Activated T-helper 1 cell treated with Interleukin-2 at 50 U/mL for 16 hours (primary cell): ENCODE measurements around the gene ZNF319.

Experiments used
- DNase-seq: peaks from one replicate; pipeline ENCODE4 v3.0.0-alpha.2; 2020; ENCODE audit warnings: low read depth

ZNF319 gene

DNA sequence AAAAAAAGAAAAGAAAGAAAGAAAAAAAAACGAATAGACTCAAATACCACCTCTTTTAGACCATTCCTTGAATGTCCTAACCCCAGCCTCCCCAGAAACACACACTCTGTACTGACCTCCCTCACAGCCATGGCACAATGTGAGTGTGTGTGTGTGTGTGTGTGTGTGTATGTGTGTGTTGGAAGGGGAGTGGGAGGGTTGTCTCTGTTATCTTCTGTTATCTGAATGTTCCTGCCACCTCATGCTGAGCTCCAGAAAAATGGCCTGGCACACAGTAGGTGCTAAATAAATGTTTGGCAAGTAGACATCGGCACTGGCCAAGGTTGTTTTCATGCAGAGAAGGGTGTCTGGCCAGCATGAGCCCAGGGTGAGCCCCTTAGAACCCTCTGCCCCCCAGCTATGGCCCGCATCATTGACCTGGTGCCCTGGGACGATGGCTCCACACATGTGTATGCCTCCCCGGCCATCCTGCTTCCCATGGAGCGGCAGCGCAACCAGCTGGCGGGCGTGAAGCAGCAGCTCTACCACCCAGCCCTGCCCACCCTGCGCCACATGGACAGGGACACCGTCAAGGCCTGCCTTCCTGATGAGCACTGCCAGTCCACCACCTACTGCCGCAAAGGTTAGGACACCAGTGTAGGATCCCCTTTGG lies 22.9 kb downstream of the ZNF319 start:
- DNase-seq, result no peak

DNA sequence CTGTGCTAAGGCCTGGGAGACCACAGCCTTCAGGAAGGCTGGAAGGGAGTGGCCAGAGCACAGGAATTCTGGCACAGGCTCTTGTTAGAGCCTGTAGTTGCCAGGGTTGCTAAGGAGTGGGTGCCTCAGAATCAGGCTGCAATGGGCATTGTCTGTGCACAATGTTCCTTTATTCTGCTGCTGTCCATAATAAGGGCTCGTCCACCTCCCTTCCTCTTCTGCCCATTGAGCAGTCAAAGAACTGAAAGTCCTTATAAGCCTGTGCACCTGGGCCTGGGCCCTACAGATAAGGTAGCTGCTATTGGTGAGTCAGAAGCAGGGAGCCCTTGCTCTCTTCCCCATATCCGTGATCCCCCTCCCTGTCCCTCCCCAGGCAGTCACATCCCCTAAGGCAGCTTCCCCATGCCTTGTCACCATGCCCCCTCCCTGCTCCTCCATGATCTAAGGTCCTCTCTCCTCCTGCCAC lies 24.1 kb downstream of the ZNF319 start:
- DNase-seq, result no peak

DNA sequence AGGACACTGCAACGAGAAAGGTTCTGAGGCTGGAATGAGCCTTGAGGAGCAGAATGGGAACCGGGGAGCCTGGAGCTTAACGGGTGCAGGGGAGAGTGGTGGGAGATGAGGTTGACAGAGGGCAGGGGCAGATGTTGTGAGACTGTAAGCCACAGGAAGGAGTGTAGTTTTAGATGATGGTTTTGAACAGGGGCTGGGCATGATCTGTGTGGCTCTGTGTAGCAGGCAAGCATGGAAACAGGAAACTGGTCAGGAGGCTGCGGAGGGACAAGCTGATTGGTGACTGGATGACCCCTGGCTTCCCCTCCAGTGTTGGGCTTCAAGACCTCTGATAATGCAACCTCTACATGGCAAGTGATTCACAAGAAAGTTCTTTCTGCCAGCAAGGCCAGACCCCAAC lies 28.2 kb downstream of the ZNF319 start:
- DNase-seq, result no peak

DNA sequence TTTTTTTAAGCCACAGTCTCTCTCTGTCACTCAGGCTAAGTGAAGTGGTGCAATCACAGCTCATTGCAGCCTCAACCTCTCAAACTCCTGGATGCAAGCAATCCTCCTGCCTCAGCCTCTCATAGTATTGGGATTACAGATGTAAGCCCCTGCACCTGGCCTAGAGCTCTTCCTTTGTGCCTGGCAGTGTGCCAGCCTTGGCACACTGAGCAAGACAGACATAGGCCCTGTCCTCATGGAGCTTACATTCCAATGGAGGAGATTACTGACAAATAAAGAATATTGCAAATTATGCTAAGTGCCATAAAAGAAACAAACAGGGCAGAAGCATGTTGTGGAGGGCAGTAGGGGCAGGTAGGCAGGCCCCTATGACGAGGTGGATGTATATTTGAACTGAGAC lies 28.6 kb downstream of the ZNF319 start:
- no peak for DNase-seq

DNA sequence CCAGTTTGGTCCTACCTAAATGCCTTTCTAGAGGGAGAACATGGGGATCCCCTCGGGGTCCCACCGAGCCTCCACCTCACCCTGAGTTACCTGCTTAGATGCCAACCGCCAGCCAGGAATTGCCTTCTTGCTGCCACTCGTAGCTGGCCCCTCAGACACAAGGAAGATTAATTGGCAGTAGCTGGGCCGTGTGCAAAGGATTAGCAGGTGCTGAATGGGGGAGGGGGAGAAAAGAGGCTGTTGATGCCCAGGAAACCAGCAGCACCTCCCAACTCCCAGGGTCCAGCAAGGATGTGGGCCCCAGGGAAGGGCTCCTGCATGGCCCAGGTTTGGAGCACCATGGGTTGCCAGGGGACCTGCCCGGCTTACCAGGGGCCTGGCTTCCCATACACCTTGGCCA lies 29.5 kb downstream of the ZNF319 start, which contains the start of gene CNGB1:
TSS of gene CNGB1 (minus strand) at position 159 of the 400 bp plus-strand sequence. CDS start 3,842 bp downstream, outside the sequence.
- DNase-seq, result no peak

DNA sequence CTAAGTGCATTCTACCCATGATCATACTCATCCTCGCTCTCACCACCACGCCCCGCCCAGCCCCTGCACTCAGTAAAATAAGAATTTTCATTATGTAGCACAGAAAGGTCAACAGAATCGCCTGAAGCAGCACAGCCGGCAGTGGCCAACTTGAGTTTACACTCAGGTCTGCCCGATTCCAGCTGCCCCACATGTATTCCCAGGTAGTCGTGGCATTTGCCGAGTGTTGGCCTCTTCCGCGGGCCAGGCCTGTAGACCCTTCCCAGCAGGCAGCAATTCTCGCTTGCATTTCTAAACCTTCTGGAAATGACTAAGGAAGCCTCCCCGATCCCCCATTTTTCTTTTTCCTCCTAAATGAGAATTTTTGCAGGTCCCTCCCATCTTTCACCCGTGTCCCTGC lies 30.2 kb downstream of the ZNF319 start:
- no peak for DNase-seq

DNA sequence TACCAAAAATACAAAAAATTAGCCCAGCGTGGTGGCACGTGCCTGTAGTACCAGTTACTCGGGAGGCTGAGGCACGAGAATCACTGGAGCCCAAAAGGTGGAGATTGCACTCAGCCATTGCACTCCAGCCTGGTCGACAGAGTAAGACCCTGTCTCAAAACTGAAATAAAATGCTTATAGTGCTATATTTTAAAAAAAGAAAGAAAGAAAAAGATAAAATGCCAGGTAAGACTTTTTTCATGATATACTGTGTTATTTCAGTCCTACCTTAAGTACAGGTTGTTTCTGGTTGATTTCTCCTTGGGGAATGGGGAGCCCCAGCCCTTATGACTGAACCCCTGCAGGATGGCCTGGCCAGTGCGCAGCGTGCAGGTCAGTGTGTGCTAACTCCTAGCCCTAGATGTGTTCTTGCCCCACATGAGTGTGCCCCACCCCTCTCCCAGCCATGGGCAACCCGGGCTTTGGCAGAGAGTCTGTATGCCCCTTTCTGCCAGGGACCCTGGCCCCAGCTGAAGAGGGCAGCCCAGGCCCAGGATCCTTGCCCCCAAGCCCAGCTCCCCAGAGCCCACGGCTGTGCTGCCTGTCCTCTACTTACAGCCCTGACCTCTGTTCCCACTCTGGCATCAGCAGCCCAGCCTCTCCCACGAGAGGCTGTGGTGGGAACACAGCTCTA lies 30.9 kb downstream of the ZNF319 start:
- no peak for DNase-seq

DNA sequence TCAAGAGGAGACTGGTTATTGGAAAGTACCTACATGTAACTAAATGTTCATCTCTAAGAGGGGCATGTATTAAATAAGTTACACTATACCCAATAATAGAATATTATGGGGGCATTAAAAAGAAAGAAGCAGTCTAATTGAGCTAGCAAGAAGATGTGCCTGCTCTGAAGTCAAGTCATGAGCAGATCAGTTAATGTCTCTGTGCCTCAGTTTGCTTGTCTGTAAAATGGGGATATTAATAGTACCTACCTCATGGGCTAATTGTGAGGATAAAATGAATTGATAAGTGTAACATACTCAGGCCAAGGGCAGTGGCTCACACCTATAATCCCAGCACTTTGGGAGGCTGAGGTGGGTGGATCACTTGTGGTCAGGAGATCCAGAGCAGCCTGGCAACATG lies 32.6 kb downstream of the ZNF319 start:
- no peak for DNase-seq

DNA sequence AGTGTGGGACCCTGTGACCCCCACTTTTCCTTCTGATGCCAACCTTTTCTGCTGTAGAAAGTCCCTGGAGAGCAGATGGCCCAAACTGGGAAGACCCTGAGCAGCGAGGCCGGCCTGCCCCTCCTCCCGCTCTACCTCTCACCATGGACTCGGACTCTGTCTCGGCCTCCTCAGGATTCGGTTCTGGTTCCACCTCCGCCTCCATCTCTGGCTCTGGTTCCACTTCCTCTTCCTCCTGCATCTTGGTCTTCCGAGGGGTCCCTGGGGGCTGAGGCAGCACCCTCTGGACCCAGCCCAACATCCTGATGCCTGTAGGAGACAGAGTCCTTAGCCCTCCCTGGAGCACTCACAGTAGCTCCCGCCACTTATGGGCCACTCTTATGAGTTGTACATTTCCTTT lies 33.5 kb downstream of the ZNF319 start:
- no peak for DNase-seq

DNA sequence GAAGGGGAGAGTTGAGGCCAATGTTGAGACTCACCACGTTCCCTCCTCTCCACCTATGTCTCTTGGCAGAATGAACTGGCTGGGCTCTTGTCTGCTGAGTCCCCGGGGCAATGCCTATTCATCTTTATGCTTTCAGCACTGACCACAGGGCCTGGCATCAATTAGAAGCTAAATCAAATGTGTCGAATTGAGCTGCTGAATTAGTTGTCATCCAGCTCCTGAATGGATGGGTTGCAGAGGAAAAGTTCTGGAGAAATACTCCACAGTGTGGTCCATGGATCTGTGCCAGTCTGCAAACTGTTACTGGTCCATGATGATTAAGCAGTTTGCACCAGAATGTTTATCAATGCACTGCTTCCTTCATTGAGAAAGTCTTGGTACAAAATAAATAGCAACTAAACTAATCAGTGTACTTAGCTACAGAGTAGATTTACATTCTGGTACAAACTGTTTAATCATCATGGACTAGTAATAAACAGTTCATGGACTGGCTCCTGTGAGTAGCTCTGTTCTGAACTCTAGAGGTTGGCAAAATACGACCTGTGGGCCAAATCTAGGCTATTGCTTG lies 34.2 kb downstream of the ZNF319 start:
- DNase-seq, result no peak

DNA sequence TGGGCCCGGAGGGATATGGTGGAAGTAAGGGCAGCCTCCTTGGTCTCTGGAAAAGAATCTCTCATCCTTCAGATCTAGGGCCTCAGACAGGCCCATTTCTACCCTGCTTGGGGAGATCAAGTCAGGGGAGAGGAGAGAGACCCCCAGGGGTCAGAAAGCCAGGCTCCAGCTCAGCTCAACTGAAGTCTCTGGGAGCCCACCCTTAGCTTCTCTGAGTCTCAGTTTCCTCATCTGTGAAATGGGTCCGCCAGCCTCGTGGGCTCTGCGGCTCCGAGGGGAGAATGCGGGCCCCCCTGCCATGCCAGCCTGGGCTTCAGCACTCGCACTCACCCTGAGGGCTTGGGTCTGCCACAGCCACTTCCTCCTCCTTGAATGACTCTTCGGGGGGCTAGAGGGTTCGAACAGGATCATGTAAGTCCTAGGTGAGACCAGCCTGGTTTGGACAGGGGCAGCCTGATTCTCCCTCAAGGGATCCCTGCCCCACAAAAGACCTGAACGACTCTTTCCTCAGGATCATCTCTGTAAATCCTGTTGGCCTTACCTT lies 36.2 kb downstream of the ZNF319 start:
- no peak for DNase-seq

DNA sequence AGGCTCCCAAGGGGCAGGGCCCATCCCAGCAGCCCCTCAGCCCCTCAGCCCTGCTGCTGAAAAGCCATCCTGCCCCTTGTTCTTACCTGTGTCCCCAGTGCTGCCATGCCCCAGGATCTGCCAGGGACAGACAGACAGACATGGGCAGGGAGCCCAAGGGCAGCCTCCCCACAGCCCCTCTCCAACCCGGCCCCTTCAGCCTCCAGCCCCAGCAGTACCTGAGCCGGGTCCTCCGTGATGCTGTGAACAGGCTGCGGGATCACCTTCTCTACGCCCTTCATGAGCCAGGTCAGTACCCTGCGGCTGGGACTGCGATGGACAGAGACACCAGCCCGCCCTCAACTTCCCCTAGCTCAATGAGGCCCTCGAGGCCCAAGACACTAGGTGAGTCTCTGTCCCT lies 37.7 kb downstream of the ZNF319 start:
- DNase-seq, result no peak

DNA sequence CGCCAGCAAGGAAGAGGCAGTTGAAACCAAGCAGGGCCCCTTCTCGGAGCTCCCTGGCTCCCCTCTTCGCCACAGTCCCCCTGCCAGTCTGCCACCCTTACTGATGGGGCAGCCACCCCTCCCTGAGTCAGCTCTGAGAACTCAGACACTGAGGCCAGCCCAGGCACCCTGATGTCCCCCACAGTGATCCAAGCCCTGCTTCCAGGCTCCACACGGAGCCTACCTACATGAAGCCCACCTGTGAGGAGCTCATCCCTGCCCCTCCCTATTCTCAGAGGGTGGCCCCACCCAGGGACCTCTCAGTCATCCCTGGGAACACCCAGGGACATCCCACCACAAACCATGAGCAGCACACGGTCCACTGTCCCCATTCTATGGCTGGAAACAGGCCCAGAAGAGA lies 38.4 kb downstream of the ZNF319 start:
- no peak for DNase-seq

DNA sequence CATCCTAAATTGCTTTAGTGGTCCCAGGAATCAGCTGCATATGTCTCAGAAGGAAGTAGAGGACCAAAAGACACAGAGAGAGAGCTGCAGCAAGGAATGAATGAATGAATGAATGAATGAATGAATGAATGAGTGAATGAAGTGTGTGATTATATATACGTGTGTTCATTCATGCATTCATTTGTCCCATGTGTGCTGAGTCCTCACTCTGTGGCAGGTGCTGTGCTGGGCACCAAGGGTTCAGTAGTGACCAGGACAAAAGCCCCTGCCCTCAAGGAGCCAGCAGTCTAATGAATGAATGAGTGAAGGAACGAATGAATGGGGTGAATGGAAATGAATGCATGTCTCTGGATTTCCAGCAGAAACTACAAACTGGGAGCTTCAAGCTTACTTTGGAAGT lies 38.9 kb downstream of the ZNF319 start:
- DNase-seq, result no peak

DNA sequence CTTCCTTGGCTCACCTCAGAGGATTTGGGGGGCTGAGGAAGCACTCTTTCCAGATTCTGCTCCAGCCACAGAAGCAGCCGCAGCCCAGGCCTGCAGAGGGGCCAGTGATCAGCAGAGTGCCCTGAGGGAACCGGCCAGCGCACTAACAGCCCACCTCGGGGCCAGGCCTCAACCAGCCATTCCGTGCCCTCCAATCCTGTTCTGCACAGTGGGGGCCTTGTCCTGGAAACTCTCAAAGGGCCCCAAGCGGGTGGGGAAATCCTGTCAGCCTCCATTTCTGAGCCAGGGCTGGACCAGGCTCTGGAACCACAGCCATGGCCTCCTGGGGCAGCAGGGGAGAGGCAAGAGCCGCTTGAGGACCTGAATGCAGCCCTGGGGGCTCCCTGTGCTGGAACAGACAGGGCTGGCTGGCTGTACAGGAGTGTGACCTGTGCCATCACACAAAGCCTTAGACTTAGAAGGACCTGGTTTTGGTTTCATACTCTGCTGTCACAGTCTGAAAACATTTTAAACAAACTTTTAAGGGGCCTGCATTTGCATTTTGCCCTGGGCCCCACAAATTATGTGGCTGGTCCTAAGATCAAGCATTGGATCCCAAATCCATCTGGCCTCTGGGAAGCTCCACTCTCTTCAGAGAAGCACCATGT lies 39.5 kb downstream of the ZNF319 start:
- DNase-seq, result no peak

DNA sequence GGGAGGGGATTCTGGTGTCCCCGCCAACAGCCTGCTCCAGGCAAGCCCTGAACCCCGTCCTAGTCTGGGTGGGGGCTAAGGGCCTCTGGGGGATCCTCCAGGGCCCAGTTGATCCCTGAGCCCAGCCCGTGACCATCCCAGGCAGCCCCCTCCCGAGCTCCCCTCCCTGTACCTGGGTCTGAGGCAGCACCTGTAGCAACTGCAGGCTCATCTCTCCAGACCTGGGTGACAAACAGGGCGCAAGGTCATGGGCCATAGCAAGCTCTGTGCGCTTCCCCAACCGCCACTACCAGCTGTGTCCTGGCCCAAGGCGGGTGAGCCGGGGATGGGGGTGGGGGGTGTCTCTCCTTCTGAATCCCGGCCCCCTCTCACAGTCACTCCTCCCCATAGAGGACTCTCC lies 40.2 kb downstream of the ZNF319 start:
- DNase-seq, result no peak

DNA sequence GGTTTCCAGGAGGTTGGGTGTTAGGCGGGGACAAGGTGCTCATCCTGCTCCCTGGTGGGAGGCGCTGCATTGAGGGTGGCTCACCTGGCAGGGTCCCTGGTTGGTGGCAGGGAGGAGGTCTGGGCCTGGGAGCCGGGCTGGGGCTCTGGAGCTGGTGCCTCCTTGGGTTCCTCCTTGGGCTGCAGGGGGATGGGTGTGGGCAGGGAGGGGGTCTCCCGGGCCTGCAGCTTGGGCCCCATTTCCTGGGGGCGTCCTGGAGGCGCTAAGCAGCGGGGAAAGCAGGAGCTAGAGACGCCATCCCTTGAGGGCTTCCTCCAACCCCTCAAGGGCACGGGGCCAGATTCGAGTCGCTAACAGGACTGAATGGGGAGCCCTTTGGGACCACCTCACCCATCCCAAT lies 40.7 kb downstream of the ZNF319 start:
- no peak for DNase-seq

DNA sequence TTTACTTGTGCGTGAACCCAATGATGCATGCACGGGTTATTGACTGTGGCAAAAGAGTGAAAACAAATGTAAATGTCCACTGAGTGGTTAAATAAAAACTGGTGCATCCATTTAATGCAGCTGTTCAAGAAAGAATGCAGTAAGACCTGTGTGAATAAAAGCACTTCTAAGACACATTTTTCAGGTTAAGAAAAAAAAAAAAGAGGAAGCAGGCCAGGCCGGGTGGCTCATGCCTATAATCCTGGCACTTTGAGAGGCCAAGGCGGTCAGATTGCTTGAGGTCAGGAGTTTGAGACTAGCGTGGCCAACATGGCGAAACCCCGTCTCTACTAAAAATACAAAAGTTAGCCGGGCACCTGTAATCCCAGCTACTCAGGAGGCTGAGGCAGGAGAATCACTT lies 41.4 kb downstream of the ZNF319 start:
- DNase-seq, result no peak

DNA sequence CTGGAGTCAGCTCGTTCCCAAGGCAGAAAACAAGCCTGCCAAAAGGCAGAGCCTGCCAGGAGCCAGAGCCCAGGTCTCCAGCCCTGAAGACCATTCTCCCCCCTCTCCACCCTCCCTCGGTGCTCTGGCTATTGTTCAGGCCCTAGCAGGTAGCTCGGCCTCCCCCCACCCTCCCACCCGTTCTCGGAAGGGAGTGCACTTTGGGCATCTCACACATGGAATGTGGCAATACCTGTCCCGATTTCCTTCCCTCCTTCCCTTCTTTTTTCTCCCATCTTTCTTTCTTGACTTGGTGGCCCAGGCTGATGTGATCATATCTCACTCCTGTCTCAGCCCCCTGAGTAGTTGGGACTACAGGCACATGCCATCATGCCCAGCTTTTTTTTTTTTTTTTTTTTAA lies 41.9 kb downstream of the ZNF319 start:
- no peak for DNase-seq

DNA sequence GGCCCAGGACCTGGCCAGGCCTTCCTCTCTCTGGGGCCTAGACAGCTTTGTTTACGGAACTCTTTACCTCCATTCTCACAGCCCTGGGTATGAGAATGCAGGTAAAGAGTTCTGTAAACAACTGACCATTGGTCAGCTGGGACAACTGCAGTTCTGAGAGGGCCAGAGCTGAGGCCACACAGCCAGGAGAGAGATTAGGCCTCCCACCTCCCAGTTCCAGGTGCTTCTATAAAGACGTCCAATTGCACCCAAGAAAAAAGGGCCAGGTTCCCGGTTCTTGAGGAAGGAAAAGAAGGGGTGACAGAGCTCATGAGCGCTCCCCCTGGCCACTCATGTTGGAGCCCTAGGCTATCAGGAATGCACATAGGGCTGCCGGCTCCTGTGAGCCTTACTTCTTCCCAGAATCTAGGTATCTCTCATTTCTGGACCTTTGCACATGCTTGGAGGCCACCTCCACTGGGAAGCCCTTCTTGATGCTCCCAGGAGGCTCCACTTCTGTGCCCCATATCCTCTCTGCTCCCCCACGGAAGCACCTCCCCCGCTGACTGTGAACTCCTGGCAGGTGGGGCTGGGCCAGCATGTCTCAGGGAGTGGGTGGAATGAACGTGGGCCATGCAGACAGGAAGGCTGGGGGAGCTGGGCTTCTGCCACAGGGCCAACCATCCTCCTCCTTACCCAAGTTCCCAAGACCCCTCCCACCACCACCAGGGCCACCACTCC lies 42.6 kb downstream of the ZNF319 start:
- DNase-seq, result no peak

DNA sequence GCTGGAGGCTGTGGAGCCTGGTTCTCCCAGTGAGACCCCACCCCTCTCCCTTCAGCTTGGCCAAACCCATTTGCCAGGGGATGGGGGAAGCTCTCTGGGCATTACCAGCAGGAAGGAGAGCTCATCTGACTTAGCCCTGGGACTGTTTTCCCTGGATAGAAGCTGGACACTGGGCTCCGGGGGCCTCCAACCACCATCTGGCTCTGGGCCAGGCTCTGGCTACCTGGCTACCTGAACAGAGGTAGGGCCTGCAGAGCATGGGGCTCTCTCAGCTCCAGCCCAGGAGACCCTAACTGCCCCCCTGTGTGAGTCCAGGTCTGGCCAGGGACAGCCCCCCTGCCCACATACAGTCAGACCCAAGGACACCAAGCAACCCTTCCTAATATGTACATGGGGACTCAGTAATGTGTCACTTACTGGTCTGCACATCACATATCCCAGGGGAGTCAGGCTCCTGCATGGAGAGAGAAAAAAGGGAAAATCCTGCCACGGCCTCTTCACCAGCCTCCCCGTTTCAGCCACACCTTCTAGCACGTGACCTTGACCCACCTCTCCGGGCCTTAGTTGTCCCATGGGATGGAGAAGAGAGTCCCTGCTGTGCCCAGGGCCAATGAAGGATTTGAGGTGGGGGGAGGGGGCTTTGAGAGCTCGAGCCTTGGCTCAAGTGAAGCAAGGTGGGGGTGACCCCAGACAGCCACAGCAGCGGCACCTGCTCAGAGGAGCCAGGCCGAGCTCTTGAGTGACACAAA lies 43.4 kb downstream of the ZNF319 start:
- DNase-seq, result no peak
